Measurements from ENCODE around the gene C1QL1.
A peak's percentile ranks its signal among the peaks of the same experiment; 100 is the strongest.

C1QL1 gene

GRCh38 chr17:44978807-44979206 is 10.7 kb upstream of the C1QL1 start:
- no peak for TF ChIP-seq CTCF (IDR thresholded peaks at IDR 0.05; ENCODE audit: insufficient read depth, low read depth, low read length, missing control alignments)
- no peak for DNase-seq (ENCODE audit: low read depth)
- no peak overlapping the region for H3K4me3 ChIP-seq (ENCODE audit: low read length)

GRCh38 chr17:44977814-44978550 is 9.9 kb upstream of the C1QL1 start:
- no peak for DNase-seq (ENCODE audit: low read depth)
- H3K4me3 ChIP-seq (ENCODE audit: low read length), result no peak overlapping the region
- TF ChIP-seq CTCF (IDR thresholded peaks at IDR 0.05; ENCODE audit: insufficient read depth, low read depth, low read length, missing control alignments), result no peak

GRCh38 chr17:44977065-44977464 is 9.0 kb upstream of the C1QL1 start:
- no peak for TF ChIP-seq CTCF (IDR thresholded peaks at IDR 0.05; ENCODE audit: insufficient read depth, low read depth, low read length, missing control alignments)
- no peak for DNase-seq (ENCODE audit: low read depth)
- no peak overlapping the region for H3K4me3 ChIP-seq (ENCODE audit: low read length)

GRCh38 chr17:44976206-44976605 is 8.1 kb upstream of the C1QL1 start:
- TF ChIP-seq CTCF (IDR thresholded peaks at IDR 0.05; ENCODE audit: insufficient read depth, low read depth, low read length, missing control alignments), result no peak
- no peak for DNase-seq (ENCODE audit: low read depth)
- H3K4me3 ChIP-seq (ENCODE audit: low read length), result no peak overlapping the region

- H3K4me3 ChIP-seq (ENCODE audit: low read length), result no peak overlapping the region
- peak; percentile 52 for DNase-seq (ENCODE audit: low read depth)
- no peak for TF ChIP-seq CTCF (IDR thresholded peaks at IDR 0.05; ENCODE audit: insufficient read depth, low read depth, low read length, missing control alignments)
These were observed 4.8 kb upstream of the C1QL1 start for GRCh38 chr17:44972953-44973352.

- no peak for TF ChIP-seq CTCF (IDR thresholded peaks at IDR 0.05; ENCODE audit: insufficient read depth, low read depth, low read length, missing control alignments)
- DNase-seq (ENCODE audit: low read depth), result peak; percentile 87
- no peak overlapping the region for H3K4me3 ChIP-seq (ENCODE audit: low read length)
These were observed 3.8 kb upstream of the C1QL1 start for GRCh38 chr17:44971776-44972483.

All from epithelial cell of esophagus (primary cell).